Kidney tubule cell (primary cell): Measurements from ENCODE around the gene GDI1.
A peak's percentile ranks its signal among the peaks of the same experiment; 100 is the strongest.

ENCODE experiments used
- DNase-seq: peaks from one replicate; pipeline ENCODE4 v3.0.0-alpha.2; 2018; ENCODE audit warnings: low spot score

GDI1 gene

DNA sequence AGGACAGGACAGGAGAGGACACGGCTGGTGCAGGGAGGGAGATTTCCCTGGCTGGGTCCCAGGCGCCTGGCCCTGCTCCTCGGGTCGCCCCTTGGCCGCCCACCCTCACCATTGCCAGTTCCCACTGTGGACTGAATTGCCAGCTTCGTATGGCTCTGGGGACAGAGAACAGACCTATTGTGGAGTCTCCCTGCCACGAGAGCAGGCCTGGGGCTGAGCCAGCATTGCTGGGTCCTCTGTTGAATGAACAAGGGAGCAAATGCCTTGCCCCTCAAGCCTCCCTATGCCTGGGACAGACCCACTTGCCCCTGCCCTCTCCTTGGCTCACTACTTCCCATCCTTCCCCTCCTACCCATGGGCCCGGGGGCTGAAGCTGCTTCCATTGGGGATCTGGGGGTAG is 25.4 kb downstream of the GDI1 start:
- no peak for DNase-seq

- no peak for DNase-seq
These were observed 26.8 kb downstream of the GDI1 start for GRCh38 chrX:154463611-154464220.

GRCh38 chrX:154464806-154465365 is 27.9 kb downstream of the GDI1 start:
- no peak for DNase-seq

DNA sequence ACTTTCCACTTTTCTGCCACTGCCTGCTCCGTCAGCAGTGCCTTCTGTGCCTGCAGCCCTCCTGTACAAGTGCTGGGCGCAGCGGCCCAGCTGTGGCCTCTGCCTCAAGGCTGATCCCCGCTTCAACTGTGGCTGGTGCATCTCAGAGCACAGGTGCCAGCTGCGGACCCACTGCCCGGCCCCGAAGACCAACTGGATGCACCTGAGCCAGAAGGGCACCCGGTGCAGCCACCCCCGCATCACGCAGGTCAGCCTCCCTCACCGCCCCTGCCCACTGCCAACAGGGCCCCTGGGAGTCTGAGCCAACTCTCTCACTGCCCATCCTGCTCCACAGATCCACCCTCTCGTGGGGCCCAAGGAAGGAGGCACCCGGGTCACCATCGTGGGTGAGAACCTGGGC is 28.6 kb downstream of the GDI1 start:
- no peak for DNase-seq

DNA sequence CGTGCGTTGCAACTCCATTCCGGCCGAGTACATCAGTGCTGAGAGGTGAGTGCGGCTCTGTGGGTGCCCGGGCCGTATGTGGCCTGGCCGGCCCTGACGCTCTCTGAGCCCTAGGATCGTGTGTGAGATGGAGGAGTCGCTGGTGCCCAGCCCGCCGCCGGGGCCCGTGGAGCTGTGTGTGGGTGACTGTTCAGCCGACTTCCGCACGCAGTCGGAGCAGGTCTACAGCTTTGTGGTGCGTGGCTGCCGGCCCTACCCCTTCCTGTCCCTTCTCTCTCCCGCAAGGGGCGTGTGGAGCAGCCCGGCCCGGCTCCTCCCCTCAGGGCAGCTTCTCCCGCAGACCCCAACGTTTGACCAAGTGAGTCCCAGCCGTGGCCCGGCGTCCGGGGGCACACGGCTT is 29.1 kb downstream of the GDI1 start:
- no peak for DNase-seq

- no peak for DNase-seq
These were observed 30.0 kb downstream of the GDI1 start for GRCh38 chrX:154466907-154467306.

DNA sequence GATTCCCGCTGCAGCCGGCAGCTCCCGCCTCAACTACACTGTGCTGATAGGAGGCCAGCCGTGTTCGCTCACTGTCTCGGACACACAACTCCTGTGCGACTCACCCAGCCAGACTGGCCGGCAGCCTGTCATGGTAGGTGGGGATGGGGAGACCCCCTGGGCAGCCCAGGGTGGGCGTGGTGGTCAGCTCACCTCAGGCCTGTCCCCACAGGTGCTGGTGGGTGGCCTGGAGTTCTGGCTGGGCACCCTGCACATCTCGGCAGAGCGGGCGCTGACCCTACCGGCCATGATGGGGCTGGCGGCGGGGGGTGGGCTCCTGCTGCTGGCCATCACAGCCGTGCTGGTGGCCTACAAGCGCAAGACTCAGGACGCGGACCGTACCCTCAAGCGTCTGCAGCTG is 30.6 kb downstream of the GDI1 start:
- no peak for DNase-seq

GRCh38 chrX:154468217-154468616 is 31.3 kb downstream of the GDI1 start:
- DNase-seq: no peak

DNA sequence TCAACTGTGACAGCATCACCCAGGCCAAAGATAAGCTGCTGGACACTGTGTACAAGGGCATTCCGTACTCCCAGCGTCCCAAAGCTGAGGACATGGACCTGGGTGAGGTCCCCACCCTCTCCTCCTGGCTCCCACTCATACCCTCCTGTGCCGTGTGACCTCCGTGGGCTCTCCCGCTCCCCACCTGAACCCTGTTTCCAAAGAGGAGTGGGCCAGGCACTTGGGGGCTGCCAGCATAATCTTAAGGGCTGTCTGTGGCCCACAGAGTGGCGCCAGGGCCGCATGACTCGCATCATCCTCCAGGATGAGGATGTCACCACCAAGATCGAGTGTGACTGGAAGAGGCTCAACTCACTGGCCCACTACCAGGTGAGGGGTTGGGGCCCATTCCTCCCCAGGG is 32.2 kb downstream of the GDI1 start:
- no peak for DNase-seq

- DNase-seq: no peak
These were observed 32.9 kb downstream of the GDI1 start for GRCh38 chrX:154469880-154470279.

DNA sequence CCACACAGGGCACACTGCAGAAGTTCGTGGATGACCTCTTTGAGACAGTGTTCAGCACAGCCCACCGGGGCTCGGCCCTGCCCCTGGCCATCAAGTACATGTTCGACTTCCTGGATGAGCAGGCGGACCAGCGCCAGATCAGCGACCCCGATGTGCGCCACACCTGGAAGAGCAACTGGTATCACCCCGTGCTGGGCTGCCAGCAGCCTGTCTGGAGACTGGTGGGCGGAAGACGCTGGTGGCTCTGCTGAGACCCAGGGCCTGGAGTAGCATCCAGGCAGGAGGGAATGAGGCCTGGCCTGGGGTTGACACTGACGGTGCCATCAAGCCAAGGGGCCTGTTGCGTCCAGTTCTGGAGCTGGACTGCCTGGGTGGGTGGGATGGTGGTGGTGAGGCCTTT is 33.5 kb downstream of the GDI1 start:
- DNase-seq: no peak

- no peak for DNase-seq
These were observed 34.1 kb downstream of the GDI1 start for GRCh38 chrX:154470914-154471568.

- DNase-seq: no peak
These were observed 35.1 kb downstream of the GDI1 start for GRCh38 chrX:154471839-154472684.

GRCh38 chrX:154472685-154473632 is 36.0 kb downstream of the GDI1 start:
- DNase-seq: no peak

GRCh38 chrX:154473683-154474082 is 36.7 kb downstream of the GDI1 start:
- no peak for DNase-seq

- DNase-seq: peak; percentile 24
These were observed 39.9 kb downstream of the GDI1 start for GRCh38 chrX:154476821-154477220.

DNA sequence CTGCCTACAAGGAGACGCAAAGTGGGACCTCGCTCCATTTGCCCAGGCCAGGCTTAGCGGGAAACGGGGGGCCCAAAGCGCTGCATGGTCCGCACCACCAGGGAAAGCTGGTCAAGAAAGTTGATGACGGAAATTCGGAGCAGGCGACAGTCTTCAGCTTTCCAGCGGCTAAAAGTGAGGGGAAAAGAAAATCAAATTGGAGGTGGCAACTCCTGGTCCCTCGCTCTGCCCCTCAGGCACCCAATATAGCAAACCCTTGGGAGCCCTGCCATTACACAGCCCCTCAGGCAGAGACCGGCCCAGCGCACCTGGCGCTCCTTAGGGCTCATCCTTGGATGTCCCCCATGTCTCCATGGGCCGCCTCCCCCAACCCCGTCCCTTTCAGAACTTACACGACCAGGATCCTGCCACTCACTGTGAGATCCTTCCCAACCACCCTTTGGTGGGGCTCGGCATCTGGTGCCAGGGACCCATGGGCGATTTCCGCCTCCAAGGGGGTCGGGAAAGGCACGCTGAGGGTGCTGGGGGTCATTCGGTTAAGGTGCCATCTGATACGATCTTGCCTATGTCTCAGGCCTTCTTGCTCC is 41.0 kb downstream of the GDI1 start:
- DNase-seq: no peak

- peak; percentile 88 for DNase-seq
These were observed 42.0 kb downstream of the GDI1 start, which contains the start of gene LAGE3 for GRCh38 chrX:154478728-154479622. TSS of gene LAGE3 (minus strand) at chrX:154479281. CDS start at chrX:154478915, 366 bp downstream.

GRCh38 chrX:154481195-154481594 is 44.2 kb downstream of the GDI1 start:
- DNase-seq: no peak
